Activated gamma-delta T cell treated with Interleukin-2 at 50 U/mL for 16 hours (primary cell): ENCODE measurements around the gene GDF7.

ENCODE experiments used
- DNase-seq: peaks from one replicate; pipeline ENCODE4 v3.0.0-alpha.2; 2020

The GDF7 gene

GRCh38 chr2:20675701-20676352 is 8.9 kb downstream of the GDF7 start:
- no peak for DNase-seq

- no peak for DNase-seq
Observed at GRCh38 chr2:20676353-20677215, 9.6 kb downstream of the GDF7 start.

GRCh38 chr2:20677301-20678085 is 10.5 kb downstream of the GDF7 start:
- DNase-seq: no peak

DNA sequence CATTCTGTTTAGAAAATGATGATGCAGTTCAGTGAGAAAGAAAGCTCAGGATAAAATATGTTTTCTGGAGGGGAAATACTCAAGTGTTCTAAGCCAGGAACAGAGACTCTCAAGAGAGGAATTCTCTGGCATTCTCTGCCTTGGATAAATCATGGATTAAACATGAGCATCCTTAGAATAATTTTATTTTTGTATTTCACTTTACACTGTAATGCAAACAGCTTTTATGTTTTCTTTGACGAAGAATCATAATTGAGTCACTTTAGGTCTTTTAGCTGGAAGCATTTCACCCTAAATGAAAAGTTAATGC is 11.1 kb downstream of the GDF7 start:
- no peak for DNase-seq

DNA sequence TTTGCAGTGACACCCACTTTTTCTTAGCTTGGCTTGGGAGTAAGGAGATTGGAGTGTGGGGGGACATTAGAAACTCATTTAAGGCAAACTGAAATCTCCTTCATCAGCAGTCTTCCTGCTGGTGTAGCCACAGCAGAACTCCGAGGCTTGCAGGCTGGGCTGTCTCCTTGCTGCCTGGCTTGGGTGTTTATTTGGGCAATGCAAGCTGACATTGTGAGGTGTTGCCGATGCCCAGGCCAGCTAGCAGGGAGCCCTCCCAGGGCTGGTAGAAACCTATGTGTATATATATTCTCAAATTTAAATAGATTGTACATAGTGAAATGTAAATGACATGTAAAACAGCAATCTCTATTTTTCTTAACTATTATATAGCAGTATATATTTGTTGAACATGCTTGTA is 11.8 kb downstream of the GDF7 start:
- no peak for DNase-seq

- no peak for DNase-seq
Observed at GRCh38 chr2:20680744-20681375, 13.9 kb downstream of the GDF7 start.

DNA sequence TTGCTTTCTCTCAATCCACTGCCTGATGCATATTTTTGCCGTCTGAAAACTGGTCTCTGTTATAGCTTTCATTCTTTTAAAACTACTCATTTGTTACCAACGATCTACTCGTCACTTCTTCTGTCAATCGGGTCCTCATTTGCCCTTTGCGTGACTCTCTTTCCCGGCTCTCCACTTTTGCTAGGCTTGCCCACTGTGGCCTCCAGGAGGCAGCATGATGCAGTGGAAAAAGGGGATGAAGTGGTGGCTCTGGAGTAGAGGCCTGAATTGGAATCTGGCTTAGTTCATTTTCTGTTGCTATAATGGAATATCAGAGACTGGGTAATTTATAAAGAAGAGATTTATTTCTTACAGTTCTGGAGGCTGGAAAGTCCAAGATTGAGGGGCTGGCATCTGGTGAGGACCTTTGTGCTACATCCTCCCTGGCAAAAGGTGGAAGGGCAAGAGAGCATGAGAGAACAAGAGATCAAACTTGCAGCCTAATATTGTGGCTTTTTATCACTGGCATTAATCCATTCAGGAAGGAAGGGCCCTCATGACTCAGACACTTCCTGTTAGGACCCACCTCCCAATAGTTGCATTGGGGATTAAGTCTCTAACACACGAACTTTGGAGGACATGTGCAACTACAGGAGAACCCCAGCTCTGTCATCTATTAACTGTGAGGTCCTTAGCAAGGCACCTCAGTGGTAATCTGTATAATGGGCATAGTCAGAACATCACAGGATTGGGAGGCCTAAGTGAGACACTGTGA is 15.4 kb downstream of the GDF7 start:
- no peak for DNase-seq

GRCh38 chr2:20684581-20685063 is 17.7 kb downstream of the GDF7 start:
- no peak for DNase-seq

GRCh38 chr2:20687260-20687832 is 20.4 kb downstream of the GDF7 start:
- DNase-seq: no peak

DNA sequence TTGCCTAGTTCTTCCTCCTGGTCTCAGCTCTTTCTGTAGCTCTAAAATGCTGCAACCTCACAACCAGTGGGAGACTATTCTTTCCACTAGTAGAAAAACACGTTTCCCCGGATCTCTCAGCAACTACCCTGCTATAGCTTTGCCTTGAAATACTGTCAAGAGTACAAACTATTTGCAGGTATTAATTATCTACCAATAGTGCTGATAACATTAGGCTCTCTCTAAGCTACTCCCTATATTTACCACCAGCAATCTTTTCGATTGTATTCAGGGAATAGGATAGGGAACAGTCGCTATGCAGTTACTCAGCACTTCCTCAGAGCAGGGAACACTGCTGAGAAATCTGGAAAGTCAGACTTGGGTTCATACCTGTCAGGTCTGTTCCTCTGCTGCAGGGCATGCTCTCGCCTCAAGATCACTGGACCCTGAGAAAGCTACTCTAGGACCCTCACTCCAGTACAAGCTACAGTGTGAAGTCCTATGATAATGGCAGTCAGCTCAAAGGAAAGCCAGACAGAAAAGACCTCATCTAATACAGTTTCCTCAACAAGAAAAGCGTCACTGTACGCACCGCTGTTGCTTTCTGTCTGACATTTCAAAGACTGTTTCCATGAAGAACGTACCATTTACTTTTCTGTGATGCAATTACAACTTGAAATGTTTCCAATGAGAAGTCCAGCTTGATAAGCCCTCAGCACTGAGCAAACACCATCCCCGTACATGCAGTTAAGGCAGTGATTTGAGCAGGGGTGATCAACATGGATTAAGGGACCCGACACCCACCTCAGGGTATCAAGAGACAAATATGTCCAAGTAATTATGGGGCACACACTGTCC is 22.7 kb downstream of the GDF7 start:
- no peak for DNase-seq

GRCh38 chr2:20691076-20691734 is 24.3 kb downstream of the GDF7 start:
- no peak for DNase-seq

- no peak for DNase-seq
Observed at GRCh38 chr2:20692081-20692480, 25.1 kb downstream of the GDF7 start.

DNA sequence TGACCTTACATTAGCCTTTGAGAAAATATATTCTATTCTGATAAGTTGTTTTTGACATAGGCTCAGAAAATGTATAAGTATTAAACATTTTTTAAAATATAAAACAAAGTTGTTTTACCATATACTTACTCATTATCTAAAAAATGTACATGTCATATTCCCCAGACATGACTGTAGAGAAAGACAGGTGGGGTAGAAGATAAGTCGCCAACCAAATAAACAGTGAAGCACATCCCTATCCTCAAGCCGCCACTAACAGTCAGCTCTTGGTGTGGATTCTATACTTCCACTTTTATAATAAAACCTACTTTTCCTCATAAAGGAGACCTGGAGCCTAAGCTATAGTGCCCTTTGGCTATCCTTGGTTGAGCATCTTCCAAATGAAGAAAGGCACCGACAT is 26.4 kb downstream of the GDF7 start:
- no peak for DNase-seq

DNA sequence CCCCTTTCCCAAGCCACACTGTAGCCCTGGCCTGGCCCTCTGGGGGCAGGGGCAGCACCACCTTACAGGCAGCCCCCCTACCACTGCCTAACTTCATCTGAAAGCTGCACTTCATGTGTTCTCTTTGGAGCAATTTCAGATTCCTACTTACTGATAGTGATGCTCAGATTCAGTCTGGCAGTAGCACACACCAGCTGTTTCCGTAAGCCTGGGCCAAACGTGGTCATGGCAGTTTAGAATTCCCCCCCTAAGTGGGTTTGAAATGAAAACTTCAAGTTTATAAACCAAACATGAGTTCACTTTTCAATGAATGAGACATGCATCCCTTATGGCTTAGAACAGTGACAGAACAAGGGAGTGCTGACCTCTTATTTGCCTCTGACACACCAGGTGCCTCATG is 29.4 kb downstream of the GDF7 start:
- DNase-seq: no peak

DNA sequence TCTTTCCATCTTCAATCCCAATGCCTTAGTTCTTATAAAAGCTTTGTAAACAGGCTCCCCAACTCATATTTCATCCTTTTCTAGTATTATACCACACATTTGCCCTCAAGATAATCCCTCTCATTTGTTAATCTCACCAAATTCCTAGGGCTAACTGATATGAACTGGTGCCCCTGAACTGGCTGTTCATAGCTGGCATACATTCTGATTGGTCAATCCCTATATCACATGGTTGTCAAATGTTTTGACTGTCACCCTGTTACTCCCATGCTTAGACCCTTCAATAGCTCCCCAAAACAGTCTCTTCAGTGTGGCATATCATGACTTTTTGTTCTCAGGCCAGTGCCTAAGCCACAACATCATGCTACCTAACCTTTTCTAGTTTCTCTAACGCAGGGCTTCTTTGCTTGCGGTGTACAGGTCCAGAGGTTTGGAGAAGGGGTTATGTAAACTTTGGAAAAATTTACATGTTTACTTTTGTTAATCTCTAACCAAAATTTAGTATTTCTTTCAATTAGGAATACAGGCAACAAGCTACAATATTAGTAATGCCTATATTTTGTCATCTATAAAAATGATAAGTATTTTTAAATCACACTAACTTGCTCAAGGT is 30.5 kb downstream of the GDF7 start:
- DNase-seq: no peak

GRCh38 chr2:20698916-20699613 is 32.1 kb downstream of the GDF7 start:
- no peak for DNase-seq

- DNase-seq: no peak
Observed at GRCh38 chr2:20702563-20702962, 35.6 kb downstream of the GDF7 start.

- DNase-seq: no peak
Observed at GRCh38 chr2:20704886-20705285, 37.9 kb downstream of the GDF7 start.

- DNase-seq: no peak
Observed at GRCh38 chr2:20706217-20706616, 39.3 kb downstream of the GDF7 start.
